Breast epithelium (tissue), 4 donors: ENCODE results near the gene ARHGAP4. TPM values are rescaled to one million over a fixed set of nuclear protein-coding genes. Genes with fewer than 3 reads are reported as not detected.

Experiments
- DNase-seq, 2 donors: peaks; one replicate each; pipeline ENCODE4 v3.0.0-alpha.2; 2019; ENCODE audit warnings: low spot score in 2 of 2
- H3K27ac ChIP-seq, 2 donors: fragments of 200-600 bp; sonication (generic) in 1 of 2; one replicate each; pipeline ENCODE4 v1.5.1; 2016 to 2019; ENCODE audit warnings: mild to moderate bottlenecking in 1 of 2
- H3K27me3 ChIP-seq, 2 donors: fragments of 200-600 bp; sonication (generic) in 1 of 2; one replicate each; pipeline versions ENCODE4 v1.5.1 to v1.6.0; 2017 to 2019; ENCODE audit warnings: control low read depth in 1 of 2, mild to moderate bottlenecking in 1 of 2
- H3K36me3 ChIP-seq: fragments of 200-600 bp; one replicate; pipeline ENCODE4 v1.5.1; 2019
- H3K4me1 ChIP-seq, 2 donors: fragments of 200-600 bp; sonication (generic); one replicate each; pipeline ENCODE4 v1.5.1; 2016 to 2019; ENCODE audit warnings: control low read depth in 1 of 2
- H3K4me3 ChIP-seq, 3 donors: fragments of 200-600 bp; sonication (generic); 1 replicate in 2 of 3; 2 replicates in 1 of 3; pipeline ENCODE4 v1.5.1; 2016 to 2019; ENCODE audit warnings: mild to moderate bottlenecking in 3 of 3, moderate library complexity in 2 of 3
- H3K9me3 ChIP-seq, 2 donors: fragments of 200-600 bp; sonication (generic) in 1 of 2; one replicate each; pipeline ENCODE4 v1.5.1; 2016 to 2019; ENCODE audit warnings: control low read depth in 1 of 2
- CTCF ChIP-seq, 3 donors: fragments of 450-650 bp; IDR thresholded peaks; one replicate each; pipeline ENCODE4 v1.5.1; 2016 to 2017; ENCODE audit warnings: antibody characterized with exemption in 3 of 3, mild to moderate bottlenecking in 3 of 3, moderate library complexity in 3 of 3
- POLR2A ChIP-seq: fragments of 450-650 bp; IDR thresholded peaks from one replicate; pipeline ENCODE4 v1.6.1; 2016; ENCODE audit warnings: antibody characterized with exemption, mild to moderate bottlenecking, moderate library complexity
- POLR2AphosphoS5 ChIP-seq, 3 donors: sonication (generic); formaldehyde crosslinking; IDR thresholded peaks; one replicate each; pipeline ENCODE4 v1.6.1; 2017; ENCODE audit warnings: antibody characterized with exemption in 3 of 3
- intact Hi-C: fragments of 100-400 bp; cut with DNase I; formaldehyde crosslinking; loops from one replicate; pipeline ENCODE4 v1.15.1; 2023; ENCODE audit warnings: low total_unique reads
- total RNA-seq, 3 donors: library from RNA; depleted of rRNA; stranded (reverse); fragments of >200 nt; gene quantifications; one replicate each; pipeline ENCODE4 v1.1.0, GENCODE V29; 2016

Gene ARHGAP4
- total RNA-seq, 3 donors from 2014 or later = 18.4 to 21.5 (median 19.8) TPM

GRCh38 chrX:153906126-153906917, 19.7 kb downstream of the ARHGAP4 start:
- Histone ChIP-seq H3K27ac (no peak overlapping the region), H3K9me3 (no peaks in the 10 kb centered on the region), H3K4me3 (no peak overlapping the region), H3K36me3 (no peaks in the 10 kb centered on the region), H3K27me3 (peaks cover 0 to 70% of the 10 kb centered on the region in 2 donors), H3K4me1 (no peaks in the 10 kb centered on the region)
- intact Hi-C loops = no loop called here
- DNase-seq = no peak
- TF ChIP-seq POLR2AphosphoS5 (IDR thresholded peaks at IDR 0.05) = no peak
- no peak for TF ChIP-seq POLR2A
- TF ChIP-seq CTCF (IDR thresholded peaks at IDR 0.05) = no peak

DNA sequence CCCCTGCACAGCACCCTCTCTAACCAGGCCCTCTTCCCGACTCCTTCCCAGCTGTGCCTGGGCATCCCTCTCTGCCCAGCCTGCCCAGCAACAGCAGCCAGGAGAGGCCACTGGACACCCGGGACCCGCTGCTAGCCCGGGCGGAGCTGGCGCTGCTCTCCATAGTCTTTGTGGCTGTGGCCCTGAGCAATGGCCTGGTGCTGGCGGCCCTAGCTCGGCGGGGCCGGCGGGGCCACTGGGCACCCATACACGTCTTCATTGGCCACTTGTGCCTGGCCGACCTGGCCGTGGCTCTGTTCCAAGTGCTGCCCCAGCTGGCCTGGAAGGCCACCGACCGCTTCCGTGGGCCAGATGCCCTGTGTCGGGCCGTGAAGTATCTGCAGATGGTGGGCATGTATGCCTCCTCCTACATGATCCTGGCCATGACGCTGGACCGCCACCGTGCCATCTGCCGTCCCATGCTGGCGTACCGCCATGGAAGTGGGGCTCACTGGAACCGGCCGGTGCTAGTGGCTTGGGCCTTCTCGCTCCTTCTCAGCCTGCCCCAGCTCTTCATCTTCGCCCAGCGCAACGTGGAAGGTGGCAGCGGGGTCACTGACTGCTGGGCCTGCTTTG, 20.5 kb downstream of the ARHGAP4 start:
- TF ChIP-seq POLR2AphosphoS5 (IDR thresholded peaks at IDR 0.05) (no peak), CTCF (IDR thresholded peaks at IDR 0.05) (no peak), POLR2A (no peak)
- peak overlapping the region in 2 of 3 donors; percentile 24 to 37 for H3K4me3 ChIP-seq
- no peaks in the 10 kb centered on the region for H3K36me3 ChIP-seq
- peaks cover 0 to 69% of the 10 kb centered on the region in 2 donors for H3K27me3 ChIP-seq
- no peak overlapping the region for H3K27ac ChIP-seq
- DNase-seq = no peak
- intact Hi-C loops = no loop called here
- H3K4me1 ChIP-seq = no peaks in the 10 kb centered on the region
- H3K9me3 ChIP-seq = no peaks in the 10 kb centered on the region

DNA sequence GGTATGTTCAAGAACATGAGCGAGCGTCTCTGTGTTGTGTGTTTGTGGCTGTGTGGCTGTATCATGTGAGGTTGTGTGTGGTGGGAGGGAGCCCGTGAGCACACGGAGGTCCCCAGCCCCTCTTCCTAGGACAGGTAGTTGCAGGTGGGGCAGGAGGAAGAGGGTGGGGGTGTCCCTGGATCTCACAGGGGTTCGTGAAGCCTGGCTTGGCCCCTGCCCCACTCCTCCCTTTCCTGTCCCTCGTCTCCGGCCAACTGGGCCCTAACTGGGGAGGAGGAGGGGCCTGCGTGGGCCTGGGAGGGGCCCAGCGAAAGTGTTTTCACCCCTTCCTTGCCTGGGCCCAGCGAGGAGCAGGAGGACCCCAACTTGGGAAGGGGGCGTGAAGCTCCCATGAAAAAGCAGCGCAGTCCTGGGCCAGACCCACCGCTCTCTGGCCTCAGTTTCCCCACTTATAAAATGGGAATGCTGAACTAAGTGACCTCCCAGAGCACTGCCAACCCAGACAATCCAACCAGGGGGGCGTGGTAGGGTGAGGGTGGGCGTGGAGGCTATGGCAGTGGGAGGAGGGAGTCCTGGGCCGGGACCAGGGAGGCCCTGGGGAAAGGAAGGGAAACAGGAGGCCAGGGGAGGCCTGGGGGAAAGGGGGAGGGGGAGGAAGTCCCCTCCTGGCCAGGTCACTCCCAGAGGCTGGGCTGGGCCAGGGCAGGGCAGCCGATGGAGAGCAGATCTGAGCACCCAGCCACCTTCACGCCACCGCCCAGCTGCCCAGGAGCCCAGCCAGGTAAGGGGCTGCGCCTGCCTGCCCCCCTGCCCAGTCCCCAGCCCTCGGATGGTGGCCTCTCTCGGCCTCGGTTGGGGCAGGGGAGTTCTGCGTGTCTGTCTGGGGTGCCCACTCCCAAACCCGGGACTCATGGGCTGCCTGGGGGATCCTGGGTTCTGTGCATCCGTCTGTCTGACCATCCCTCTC, 21.8 kb downstream of the ARHGAP4 start, which contains the start of gene AVPR2:
Gene AVPR2 (plus strand): TSS at position 683 of the 967 bp plus-strand sequence. CDS start 473 bp downstream, outside the sequence.
- TF ChIP-seq POLR2AphosphoS5 (IDR thresholded peaks at IDR 0.05) (no peak), POLR2A (no peak), CTCF (IDR thresholded peaks at IDR 0.05) (no peak)
- Histone ChIP-seq H3K4me3 (peak within 1 kb of the TSS; percentile 13 to 37 (median 24)), H3K9me3 (no peaks in the 10 kb centered on the region), H3K4me1 (no peaks in the 10 kb centered on the region), H3K27me3 (peaks cover 0 to 61% of the 10 kb centered on the region in 2 donors), H3K27ac (peak within 1 kb of the TSS in 1 of 2 donors; percentile 48), H3K36me3 (no peaks in the 10 kb centered on the region)
- intact Hi-C loops = no loop called here
- DNase-seq = no peak

GRCh38 chrX:153903238-153903980, 22.7 kb downstream of the ARHGAP4 start:
- TF ChIP-seq POLR2A (no peak), CTCF (IDR thresholded peaks at IDR 0.05) (no peak), POLR2AphosphoS5 (IDR thresholded peaks at IDR 0.05) (no peak)
- Histone ChIP-seq H3K4me1 (no peaks in the 10 kb centered on the region), H3K4me3 (no peak overlapping the region), H3K27me3 (peaks cover 0 to 54% of the 10 kb centered on the region in 2 donors), H3K36me3 (no peaks in the 10 kb centered on the region), H3K27ac (peak overlapping the region in 1 of 2 donors; percentile 48), H3K9me3 (no peaks in the 10 kb centered on the region)
- DNase-seq = no peak
- intact Hi-C loops = no loop called here
